Hepatocyte (in vitro differentiated cells): ENCODE measurements around the gene TENM4. TPM values are rescaled to one million over a fixed set of nuclear protein-coding genes. Genes with fewer than 3 reads are reported as not detected.

Source experiments
- DNase-seq: peaks from one replicate; pipeline ENCODE4 v3.0.0-alpha.2; 2016; ENCODE audit warnings: low spot score
- H2AFZ ChIP-seq: fragments of 200-600 bp; sonication (generic); 2 replicates; pipeline ENCODE4 v1.6.0; 2016; ENCODE audit warnings: antibody characterized with exemption, mild to moderate bottlenecking
- H3K27ac ChIP-seq: fragments of 200-600 bp; sonication (generic); 2 replicates; pipeline ENCODE4 v1.5.1; 2016; ENCODE audit warnings: mild to moderate bottlenecking
- H3K27me3 ChIP-seq: fragments of 200-600 bp; sonication (generic); 2 replicates; pipeline ENCODE4 v1.6.1; 2016
- H3K36me3 ChIP-seq: fragments of 200-600 bp; sonication (generic); replicated peaks from 2 replicates; pipeline ENCODE4 v1.5.1; 2016; ENCODE audit warnings: low read depth; ENCODE audit not compliant: insufficient read depth
- H3K4me1 ChIP-seq: fragments of 200-600 bp; sonication (generic); 2 replicates; pipeline ENCODE4 v1.5.1; 2016; ENCODE audit warnings: mild to moderate bottlenecking, moderate library complexity; ENCODE audit not compliant: insufficient read depth
- H3K4me2 ChIP-seq: fragments of 200-600 bp; sonication (generic); 2 replicates; pipeline ENCODE4 v1.6.0; 2016
- H3K4me3 ChIP-seq: fragments of 200-600 bp; sonication (generic); 2 replicates; pipeline ENCODE4 v1.5.1; 2016; ENCODE audit warnings: mild to moderate bottlenecking
- H3K79me2 ChIP-seq: fragments of 200-600 bp; sonication (generic); 2 replicates; pipeline ENCODE4 v1.6.0; 2017; ENCODE audit warnings: mild to moderate bottlenecking
- H3K9me2 ChIP-seq: fragments of 200-600 bp; sonication (generic); replicated peaks from 2 replicates; pipeline ENCODE4 v1.6.0; 2017; ENCODE audit warnings: mild to moderate bottlenecking; ENCODE audit not compliant: insufficient read depth
- H3K9me3 ChIP-seq: fragments of 200-600 bp; sonication (generic); 2 replicates; pipeline ENCODE4 v1.5.1; 2016; ENCODE audit warnings: low read depth, mild to moderate bottlenecking
- H4K20me1 ChIP-seq: fragments of 200-600 bp; sonication (generic); 2 replicates; pipeline ENCODE4 v1.6.0; 2016; ENCODE audit warnings: mild to moderate bottlenecking; ENCODE audit not compliant: insufficient read depth, poor library complexity, severe bottlenecking
- EZH2 ChIP-seq: fragments of 200-600 bp; sonication (generic); IDR thresholded peaks from 2 replicates; pipeline ENCODE4 v1.6.1; 2016; ENCODE audit warnings: antibody characterized with exemption, mild to moderate bottlenecking, borderline replicate concordance
- EZH2phosphoT487 ChIP-seq: fragments of 200-600 bp; sonication (generic); IDR thresholded peaks from one replicate; pipeline ENCODE4 v1.6.1; 2018; ENCODE audit warnings: antibody characterized with exemption, mild to moderate bottlenecking, low read depth, moderate library complexity; ENCODE audit not compliant: unreplicated experiment, severe bottlenecking
- WGBS: methylation state at CpG from one replicate; pipeline ENCODE4 v1.1.6; 2016; ENCODE audit warnings: low lambda C conversion rate; ENCODE audit errors: missing lambda C conversion rate; 5-methylcytosine and 5-hydroxymethylcytosine counted together
- polyA plus RNA-seq: library from polyadenylated mRNA; unstranded; fragments of >200 nt; fragmentation: Nextera tagmentation; extraction: Ambion mirVana; gene quantifications from 2 replicates; pipeline ENCODE4 v1.2.1, GENCODE V29; 2016
- total RNA-seq: library from RNA; depleted of rRNA; stranded (reverse); fragments of >200 nt; gene quantifications from 2 replicates; pipeline ENCODE4 v1.2.3, GENCODE V29; 2014
- TF ChIP-seq, protein P1 (sequence below): fragments of 200-600 bp; sonication (generic); IDR thresholded peaks from 2 replicates; pipeline ENCODE4 v1.5.1; 2016; ENCODE audit warnings: antibody characterized with exemption, mild to moderate bottlenecking; ENCODE audit not compliant: poor library complexity

TENM4 gene
- total and polyA plus RNA-seq, 2 experiments from 2014 or later = 18.4 to 18.7 TPM

DNA sequence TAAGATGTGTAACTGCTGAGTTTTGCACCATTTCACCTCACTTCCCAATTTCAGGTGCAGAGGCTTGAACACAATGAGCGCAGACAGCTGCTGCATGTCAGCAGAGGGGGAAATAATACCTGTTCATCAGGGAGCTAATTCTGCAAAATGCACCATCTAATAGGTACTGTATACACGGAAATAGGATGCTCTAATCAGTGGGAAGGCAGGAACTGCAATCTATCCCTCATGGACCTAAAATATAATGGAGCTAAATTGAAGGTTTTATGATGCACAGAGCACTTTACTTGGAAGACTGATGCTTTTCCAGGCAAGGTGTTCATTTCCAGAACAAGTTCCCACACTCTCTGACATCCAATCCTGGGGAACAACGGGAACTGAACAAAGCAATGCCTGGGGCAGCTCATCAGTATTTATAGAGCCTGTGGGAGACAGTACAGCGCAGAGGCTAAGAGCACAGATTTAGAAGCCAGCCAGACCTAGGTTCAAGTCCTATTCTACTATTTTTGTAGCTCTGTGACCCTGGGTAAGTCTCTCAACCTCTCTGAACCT, 78.5 kb downstream of the TENM4 start:
- Histone ChIP-seq H3K4me3 (no peak overlapping the region), H3K27me3 (no peaks in the 10 kb centered on the region), H4K20me1 (no peaks in the 10 kb centered on the region), H3K4me2 (no peak overlapping the region), H3K79me2 (no peaks in the 10 kb centered on the region), H3K9me2 (no peaks in the 10 kb centered on the region), H2AFZ (no peak overlapping the region), H3K4me1 (no peaks in the 10 kb centered on the region), H3K9me3 (no peaks in the 10 kb centered on the region), H3K36me3 (no peaks in the 10 kb centered on the region), H3K27ac (no peak overlapping the region)
- DNase-seq = no peak
- 85% methylated on average over 4 of the region's 4 CpGs for WGBS
- TF ChIP-seq EZH2 = no peak
- TF ChIP-seq, protein P1, sequence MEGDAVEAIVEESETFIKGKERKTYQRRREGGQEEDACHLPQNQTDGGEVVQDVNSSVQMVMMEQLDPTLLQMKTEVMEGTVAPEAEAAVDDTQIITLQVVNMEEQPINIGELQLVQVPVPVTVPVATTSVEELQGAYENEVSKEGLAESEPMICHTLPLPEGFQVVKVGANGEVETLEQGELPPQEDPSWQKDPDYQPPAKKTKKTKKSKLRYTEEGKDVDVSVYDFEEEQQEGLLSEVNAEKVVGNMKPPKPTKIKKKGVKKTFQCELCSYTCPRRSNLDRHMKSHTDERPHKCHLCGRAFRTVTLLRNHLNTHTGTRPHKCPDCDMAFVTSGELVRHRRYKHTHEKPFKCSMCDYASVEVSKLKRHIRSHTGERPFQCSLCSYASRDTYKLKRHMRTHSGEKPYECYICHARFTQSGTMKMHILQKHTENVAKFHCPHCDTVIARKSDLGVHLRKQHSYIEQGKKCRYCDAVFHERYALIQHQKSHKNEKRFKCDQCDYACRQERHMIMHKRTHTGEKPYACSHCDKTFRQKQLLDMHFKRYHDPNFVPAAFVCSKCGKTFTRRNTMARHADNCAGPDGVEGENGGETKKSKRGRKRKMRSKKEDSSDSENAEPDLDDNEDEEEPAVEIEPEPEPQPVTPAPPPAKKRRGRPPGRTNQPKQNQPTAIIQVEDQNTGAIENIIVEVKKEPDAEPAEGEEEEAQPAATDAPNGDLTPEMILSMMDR = no peak

DNA sequence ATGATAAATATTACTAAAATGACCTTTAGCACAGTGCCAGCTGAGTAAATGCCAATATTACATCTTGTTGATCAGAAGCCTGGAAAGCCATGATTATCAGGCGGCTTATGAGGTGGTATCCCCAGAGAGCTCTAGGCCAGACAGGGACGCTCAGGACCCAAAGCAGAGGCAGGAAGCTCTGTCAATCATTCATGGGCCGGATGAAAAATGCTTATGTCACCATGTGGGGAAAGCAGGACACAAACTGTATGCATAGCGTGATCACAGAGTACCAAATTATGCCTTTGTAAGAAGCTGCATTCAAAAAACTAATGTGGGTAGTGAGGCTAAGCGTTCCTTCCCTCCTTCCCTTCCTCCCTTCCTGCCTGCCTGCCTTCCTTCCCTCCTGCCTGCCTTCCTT, 82.6 kb downstream of the TENM4 start:
- Histone ChIP-seq H3K27me3 (no peaks in the 10 kb centered on the region), H3K27ac (no peak overlapping the region), H3K36me3 (no peaks in the 10 kb centered on the region), H4K20me1 (no peaks in the 10 kb centered on the region), H3K79me2 (no peaks in the 10 kb centered on the region), H3K4me2 (no peak overlapping the region), H3K9me3 (no peaks in the 10 kb centered on the region), H2AFZ (no peak overlapping the region), H3K9me2 (no peaks in the 10 kb centered on the region), H3K4me3 (no peak overlapping the region), H3K4me1 (peaks cover 4% of the 10 kb centered on the region)
- 87% methylated on average over 5 of the region's 5 CpGs for WGBS
- DNase-seq = no peak
- TF ChIP-seq EZH2phosphoT487 (no peak), EZH2 (no peak)
- TF ChIP-seq, protein P1 = no peak

DNA sequence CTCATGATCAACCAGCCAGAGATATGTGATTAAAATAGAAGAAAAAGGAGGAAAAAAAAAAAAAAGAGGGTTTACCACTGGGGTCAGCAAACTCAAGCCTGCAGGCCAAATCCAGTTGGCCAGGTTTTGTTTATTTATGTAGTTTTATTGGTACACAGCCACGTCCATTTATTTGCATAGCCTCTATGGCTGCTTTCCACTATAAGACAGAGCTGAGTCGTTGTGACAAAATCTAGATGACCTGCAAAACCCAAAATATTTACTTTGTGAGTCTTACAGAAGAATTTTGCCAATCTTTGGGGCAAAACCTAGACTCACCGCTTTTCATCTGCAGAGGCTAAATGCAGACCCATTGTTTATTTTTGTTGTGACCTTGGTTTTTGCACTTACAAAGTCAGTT, 87.1 kb downstream of the TENM4 start:
- H3K36me3 ChIP-seq = no peaks in the 10 kb centered on the region
- DNase-seq = no peak
- H4K20me1 ChIP-seq = no peaks in the 10 kb centered on the region
- H2AFZ ChIP-seq = no peak overlapping the region
- TF ChIP-seq, protein P1 = no peak
- no peak for TF ChIP-seq EZH2phosphoT487
- TF ChIP-seq EZH2 = no peak
- H3K9me2 ChIP-seq = no peaks in the 10 kb centered on the region
- H3K79me2 ChIP-seq = no peaks in the 10 kb centered on the region
- no peak overlapping the region for H3K4me3 ChIP-seq
- WGBS = 54% methylated on average over 3 of the region's 3 CpGs
- H3K27me3 ChIP-seq = no peaks in the 10 kb centered on the region
- H3K4me1 ChIP-seq = peaks cover 4% of the 10 kb centered on the region
- no peaks in the 10 kb centered on the region for H3K9me3 ChIP-seq
- no peak overlapping the region for H3K27ac ChIP-seq
- H3K4me2 ChIP-seq = no peak overlapping the region

DNA sequence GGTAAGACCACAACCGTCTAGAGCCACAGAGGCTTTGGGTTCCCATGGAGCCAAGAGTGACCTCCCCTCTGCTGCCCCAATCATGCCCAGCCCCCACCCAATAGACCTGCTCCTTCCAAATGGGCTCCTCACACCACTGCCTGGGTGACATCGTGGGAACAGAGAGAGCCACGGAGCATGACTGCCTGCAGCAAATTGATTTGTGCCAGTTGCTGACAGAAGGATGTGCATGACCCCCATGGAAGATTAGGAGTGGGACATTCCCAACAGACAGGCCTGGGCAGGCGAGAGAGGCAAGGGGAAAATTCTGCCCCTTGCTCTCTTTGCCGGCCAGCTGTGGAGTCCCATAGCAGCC, 88.5 kb downstream of the TENM4 start:
- TF ChIP-seq EZH2phosphoT487 (no peak), EZH2 (no peak)
- TF ChIP-seq, protein P1 = no peak
- Histone ChIP-seq H3K27me3 (no peaks in the 10 kb centered on the region), H3K4me3 (no peak overlapping the region), H3K4me2 (no peak overlapping the region), H3K4me1 (peaks cover 4% of the 10 kb centered on the region), H3K79me2 (no peaks in the 10 kb centered on the region), H3K9me3 (no peaks in the 10 kb centered on the region), H3K9me2 (no peaks in the 10 kb centered on the region), H3K36me3 (no peaks in the 10 kb centered on the region), H3K27ac (no peak overlapping the region), H2AFZ (no peak overlapping the region), H4K20me1 (no peaks in the 10 kb centered on the region)
- DNase-seq = no peak
- 59% methylated on average over 5 of the region's 5 CpGs for WGBS
